GM12873 (cell line): Measurements from ENCODE around the gene SIGLEC1.

ENCODE experiments used
- CTCF ChIP-seq: IDR thresholded peaks from 2 replicates; pipeline ENCODE4 v1.5.1; 2012; ENCODE audit warnings: low read depth, mild to moderate bottlenecking, moderate library complexity, low read length, control low read depth; ENCODE audit not compliant: insufficient read depth; ENCODE audit errors: missing control alignments

SIGLEC1 gene

GRCh38 chr20:3691306-3691705, 21.1 kb downstream of the SIGLEC1 start:
- TF ChIP-seq CTCF = no peak

- no peak for TF ChIP-seq CTCF
Observed at GRCh38 chr20:3690413-3690812, 22.0 kb downstream of the SIGLEC1 start.

GRCh38 chr20:3689978-3690377, 22.4 kb downstream of the SIGLEC1 start:
- no peak for TF ChIP-seq CTCF

GRCh38 chr20:3687655-3688054, 24.7 kb downstream of the SIGLEC1 start:
- TF ChIP-seq CTCF = no peak

GRCh38 chr20:3686867-3687321, 25.5 kb downstream of the SIGLEC1 start:
- TF ChIP-seq CTCF = no peak

- TF ChIP-seq CTCF = no peak
Observed at GRCh38 chr20:3686421-3686820, 26.0 kb downstream of the SIGLEC1 start.

- TF ChIP-seq CTCF = no peak
Observed at GRCh38 chr20:3685341-3685740, 27.1 kb downstream of the SIGLEC1 start.
